NCI-H345 treated with DMSO at 0.1 percent for 48 hours (cell line): Measurements from ENCODE around the gene KIF21B.
"Not testable (repeated sequence)": the region's sequence is repeated elsewhere in the genome, so short reads cannot be mapped to it uniquely, and the experiment has no call there.

Experiments
- DNase-seq: peaks from one replicate; lab custom pipeline; 2025; ENCODE audit not compliant: unreplicated experiment; lab: John Stamatoyannopoulos, UW

KIF21B gene

GRCh38 chr1:200971955-200972711 lies 51.4 kb downstream of the KIF21B start:
- peak; percentile 7 for DNase-seq

GRCh38 chr1:200971428-200971903 lies 52.0 kb downstream of the KIF21B start:
- no peak for DNase-seq

- no peak for DNase-seq
These were observed 52.6 kb downstream of the KIF21B start for GRCh38 chr1:200970771-200971427.

GRCh38 chr1:200969726-200970561 lies 53.6 kb downstream of the KIF21B start:
- no peak for DNase-seq

GRCh38 chr1:200968469-200969410 lies 54.8 kb downstream of the KIF21B start:
- no peak for DNase-seq

DNA sequence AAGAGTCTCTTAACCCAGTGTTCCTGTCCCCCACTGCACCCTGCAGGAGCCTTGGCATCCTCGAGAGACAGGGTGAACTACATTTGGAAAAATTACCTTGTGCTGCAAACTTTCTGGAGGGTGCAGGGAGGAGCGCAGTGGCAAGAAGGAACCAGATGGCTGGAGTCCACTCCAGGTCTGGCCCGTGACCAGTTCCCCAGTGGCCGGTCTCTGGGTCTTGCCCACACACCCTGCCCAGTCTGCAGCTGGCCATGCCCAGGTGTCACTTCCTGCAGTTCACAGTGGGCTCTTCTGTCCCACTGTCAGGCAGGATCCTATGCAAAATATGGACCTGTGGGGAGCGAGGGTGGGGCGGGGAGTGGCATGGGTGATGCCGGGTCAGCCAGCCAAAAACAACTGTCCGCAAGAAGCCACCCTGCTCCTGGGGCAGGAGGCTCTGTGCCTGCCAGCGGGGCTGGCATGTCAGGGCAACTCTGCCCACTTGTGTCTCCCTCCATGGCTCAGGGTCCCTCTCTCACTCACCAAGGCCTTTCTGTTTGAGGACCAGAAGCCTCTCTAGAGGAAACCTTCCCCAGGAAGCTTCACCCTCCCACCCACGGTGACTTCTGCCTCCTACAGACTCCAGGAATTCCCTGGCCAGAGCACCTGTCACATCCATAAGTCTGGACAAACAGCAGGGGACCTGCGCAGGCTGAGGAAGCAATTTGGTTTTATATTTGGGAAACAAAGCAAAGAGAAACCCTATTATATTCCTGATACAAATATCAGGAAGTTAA lies 55.6 kb downstream of the KIF21B start:
- DNase-seq = no peak

- DNase-seq = no peak
These were observed 56.6 kb downstream of the KIF21B start for GRCh38 chr1:200966934-200967333.

DNA sequence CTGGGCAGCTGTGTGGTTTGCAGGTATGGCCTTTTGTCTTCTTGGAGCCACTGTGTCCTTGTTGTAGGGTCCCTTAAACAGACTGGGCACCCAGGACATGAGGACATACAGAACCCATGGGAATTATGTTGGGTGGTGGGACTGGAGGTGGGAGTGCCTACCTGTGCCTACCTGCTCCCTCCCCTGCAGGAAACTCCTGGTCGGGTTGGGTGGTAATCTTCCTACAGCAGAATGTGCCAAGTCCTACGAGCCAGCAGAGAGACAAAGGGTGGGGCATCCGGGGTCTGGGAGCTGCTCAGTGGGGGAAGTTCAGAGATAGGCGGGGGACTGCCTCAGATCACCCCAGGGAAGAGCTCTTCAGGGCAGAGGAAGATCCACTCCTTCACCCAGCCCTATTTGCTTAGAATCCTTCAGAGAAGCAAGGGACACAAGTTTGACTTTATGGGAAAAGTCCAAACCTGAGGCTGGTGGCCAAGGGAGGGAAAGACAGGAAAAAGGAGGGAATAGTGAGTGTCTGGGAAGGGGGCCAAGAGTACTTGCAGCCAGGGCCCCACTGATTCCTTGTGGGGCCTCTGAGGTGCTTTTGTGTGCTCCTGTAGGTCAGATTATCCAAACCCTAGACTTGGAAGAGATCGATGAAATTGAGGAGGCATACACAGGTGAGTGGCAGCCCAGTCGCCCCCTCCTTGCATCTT lies 58.3 kb downstream of the KIF21B start:
- DNase-seq = no peak

- not testable (repeated sequence) for DNase-seq
These were observed 59.6 kb downstream of the KIF21B start for GRCh38 chr1:200963888-200964287.

DNA sequence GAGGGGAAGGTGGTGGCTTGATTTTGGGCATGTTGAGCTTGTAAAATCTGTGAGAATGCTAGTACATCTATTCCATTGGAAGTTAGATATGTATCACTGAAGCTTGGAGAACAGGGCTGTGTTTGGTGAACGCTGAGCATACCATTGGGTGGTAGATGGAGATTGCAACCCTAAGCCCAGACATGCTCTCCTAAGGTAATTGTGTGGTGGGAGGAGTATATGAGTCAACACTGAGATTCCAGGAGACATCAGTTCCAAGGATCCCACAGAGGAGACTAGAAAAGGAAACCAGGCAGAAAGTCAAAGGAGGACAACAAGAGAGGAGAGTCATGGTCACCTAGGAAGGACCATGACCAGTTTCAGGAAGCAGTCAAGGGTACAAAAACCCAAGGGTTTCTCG lies 60.4 kb downstream of the KIF21B start:
- DNase-seq = no peak

GRCh38 chr1:200962631-200963030 lies 60.9 kb downstream of the KIF21B start:
- DNase-seq = no peak

GRCh38 chr1:200962151-200962550 lies 61.4 kb downstream of the KIF21B start:
- not testable (repeated sequence) for DNase-seq

DNA sequence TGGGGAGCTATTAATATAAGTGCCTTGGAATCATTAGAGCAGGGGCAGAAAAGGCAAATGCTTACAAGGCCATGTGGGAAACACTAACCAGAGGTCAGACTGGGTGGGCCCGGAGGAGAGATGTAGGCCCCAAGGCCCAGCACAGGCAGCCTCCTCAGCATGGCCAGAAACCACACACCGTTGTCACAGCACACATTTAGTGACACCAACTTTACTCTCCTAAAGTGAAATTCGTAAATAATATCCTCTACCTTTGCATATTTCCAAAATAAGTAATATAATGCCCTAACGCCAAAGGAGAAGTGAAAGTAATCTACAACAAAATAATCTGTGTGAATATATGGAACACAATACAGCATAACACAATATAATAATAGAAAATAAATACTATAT lies 62.6 kb downstream of the KIF21B start:
- no peak for DNase-seq

GRCh38 chr1:200960236-200960947 lies 63.1 kb downstream of the KIF21B start:
- no peak for DNase-seq

DNA sequence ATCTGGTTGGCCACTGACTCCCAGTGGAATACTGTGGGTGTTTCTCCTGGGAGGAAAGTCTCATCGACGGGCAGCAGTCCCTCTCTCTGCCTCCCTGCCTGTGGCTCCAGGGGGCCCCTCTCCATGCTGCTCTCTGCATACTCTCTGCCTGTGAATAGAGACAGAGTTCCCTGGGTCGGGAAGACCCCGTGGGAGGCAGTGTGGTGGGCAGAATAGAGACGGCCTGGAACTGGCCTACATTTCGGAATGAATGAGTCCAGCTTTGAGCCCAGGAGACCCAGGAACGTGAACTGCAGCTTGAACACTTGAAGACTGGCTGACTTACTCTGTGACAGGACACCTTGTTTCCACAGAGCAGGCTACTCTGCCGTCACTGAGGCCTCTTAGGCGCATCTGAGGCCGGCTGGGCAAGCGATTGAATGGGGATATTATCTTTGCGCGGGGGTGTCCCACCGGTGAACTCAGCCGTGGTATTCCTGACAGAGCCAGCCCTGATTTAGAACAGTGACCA lies 64.0 kb downstream of the KIF21B start:
- DNase-seq = no peak

GRCh38 chr1:200958597-200958996 lies 64.9 kb downstream of the KIF21B start:
- no peak for DNase-seq

DNA sequence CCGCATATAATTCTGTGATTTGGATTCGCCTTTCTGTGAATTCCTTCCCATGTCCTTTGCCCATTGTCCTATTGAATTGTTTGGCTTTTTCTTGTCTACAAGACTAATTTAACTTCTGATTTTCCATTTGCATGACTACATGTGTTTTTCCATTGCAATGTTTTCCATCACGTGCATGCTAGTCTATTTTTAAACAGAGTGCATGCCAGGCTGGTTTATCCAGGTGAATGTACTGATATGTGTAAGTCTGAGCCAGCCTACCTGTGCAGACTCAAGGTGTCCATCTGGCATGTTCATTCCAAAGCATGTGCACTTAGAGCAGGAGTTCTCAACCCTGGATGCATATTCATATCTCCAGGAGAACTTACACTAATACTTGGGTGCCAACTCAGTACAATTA lies 69.1 kb downstream of the KIF21B start:
- DNase-seq = no peak

DNA sequence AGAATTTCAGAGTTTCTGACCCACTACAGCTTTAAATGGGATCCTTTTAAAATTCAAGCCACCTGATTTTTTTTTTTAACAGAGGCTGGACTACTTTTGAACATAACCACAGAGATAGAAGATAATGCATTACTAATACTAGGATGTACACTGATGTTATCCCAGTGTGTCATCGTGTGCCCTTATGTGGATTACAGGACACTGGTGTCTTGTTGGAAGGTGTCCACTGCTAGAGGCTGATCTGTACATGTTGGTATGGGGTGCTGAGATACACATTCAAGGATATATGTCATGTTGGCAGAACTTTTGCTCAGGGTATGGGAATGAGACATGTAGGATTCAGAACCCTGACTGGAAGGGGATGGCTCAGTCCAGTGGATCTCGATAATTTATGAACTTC lies 72.5 kb downstream of the KIF21B start:
- no peak for DNase-seq
